ENCODE data around the gene TRMT1.

Gene TRMT1

DNA sequence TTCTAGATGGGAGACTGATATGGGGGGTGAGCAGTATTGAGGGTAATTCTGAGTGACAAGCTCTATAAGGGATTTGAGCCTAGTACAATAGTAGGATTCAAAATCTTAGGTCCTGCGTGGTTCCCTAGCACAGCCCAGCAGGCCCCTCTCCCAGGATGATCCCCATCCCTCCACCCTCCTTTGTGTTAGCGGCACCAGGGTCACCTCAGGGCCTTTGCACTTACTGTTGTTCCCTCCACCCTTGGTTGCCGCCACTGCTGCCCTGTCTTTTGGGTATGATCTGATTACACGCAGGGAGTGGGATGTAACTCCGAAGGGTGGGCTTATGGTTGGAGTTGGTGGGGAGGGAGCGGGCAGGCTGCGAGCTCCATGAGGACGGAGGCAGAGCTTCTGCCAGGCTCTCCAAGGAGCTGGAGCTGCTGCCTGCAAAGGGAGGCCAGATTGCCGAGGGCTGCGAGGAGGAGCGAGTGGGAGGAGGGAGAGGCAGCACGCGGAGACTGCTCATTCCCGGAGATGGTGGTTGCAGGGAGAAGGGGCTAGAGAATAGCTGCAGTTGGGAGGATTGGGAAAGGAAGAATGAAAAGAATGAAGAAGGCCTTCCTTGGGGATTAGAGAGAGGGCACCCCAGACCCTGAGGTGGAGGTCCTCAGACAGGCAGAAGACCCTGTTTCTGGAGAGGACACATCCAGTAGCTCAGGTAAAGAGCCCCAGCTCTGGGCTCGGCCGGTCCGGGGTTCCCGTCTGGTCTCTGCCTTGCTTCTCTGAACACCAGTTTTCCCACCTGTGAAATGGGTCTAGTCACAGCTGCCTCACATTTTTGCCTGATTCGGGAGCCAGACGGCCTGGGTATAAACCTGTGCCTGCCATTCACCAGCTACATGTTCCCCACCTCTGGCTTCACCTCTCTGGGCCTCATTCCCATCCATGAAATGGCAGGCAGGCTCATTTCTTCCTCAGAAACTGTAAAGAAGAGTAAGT lies 6.7 kb upstream of the TRMT1 start:
- DNase-seq: no peak

- DNase-seq: no peak
These were observed 5.8 kb upstream of the TRMT1 start for GRCh38 chr19:13122275-13122878.

- DNase-seq: no peak
These were observed 5.2 kb upstream of the TRMT1 start for GRCh38 chr19:13121551-13122274.

- no peak for DNase-seq
These were observed 4.3 kb upstream of the TRMT1 start for GRCh38 chr19:13120817-13121216.

DNA sequence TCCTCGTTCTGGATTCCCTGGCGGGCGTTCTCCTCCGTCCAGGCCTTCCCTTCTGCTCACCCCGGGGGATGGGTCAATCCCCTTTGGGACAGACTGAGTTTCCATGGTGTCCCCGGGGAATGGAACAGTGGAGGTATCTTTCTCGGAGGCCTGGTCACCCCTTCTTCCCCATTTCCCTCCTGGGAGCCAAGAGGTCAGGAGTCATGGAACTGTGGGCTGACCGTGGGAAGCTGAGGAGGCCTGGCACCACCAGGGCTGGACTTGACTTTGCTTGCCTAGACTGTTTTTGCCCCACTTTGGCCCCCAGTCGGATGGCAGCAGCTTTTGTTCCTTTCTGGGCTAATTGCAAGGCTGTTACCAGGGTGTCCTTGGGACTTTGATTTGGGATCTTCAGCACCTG lies 3.5 kb upstream of the TRMT1 start:
- DNase-seq: no peak

DNA sequence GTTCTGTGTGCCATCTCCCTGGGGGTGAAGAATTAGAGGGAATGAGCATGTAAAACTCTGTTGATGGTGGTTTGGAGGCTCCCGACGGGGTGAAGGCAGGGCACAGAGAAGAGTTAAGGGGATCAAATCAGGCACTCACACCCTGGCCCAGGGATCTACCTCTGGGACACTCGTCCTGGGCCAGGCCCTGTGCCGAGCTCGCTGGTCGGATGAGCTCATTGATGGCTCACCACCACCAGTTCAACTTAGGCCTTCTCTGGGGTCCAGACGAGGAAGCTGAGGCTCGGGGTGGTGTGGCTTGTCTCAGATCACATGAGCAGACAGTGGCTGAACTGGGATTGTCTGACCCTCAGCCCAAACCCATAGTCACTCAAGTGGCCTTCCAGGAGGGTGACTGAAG lies 3.1 kb upstream of the TRMT1 start:
- no peak for DNase-seq

DNA sequence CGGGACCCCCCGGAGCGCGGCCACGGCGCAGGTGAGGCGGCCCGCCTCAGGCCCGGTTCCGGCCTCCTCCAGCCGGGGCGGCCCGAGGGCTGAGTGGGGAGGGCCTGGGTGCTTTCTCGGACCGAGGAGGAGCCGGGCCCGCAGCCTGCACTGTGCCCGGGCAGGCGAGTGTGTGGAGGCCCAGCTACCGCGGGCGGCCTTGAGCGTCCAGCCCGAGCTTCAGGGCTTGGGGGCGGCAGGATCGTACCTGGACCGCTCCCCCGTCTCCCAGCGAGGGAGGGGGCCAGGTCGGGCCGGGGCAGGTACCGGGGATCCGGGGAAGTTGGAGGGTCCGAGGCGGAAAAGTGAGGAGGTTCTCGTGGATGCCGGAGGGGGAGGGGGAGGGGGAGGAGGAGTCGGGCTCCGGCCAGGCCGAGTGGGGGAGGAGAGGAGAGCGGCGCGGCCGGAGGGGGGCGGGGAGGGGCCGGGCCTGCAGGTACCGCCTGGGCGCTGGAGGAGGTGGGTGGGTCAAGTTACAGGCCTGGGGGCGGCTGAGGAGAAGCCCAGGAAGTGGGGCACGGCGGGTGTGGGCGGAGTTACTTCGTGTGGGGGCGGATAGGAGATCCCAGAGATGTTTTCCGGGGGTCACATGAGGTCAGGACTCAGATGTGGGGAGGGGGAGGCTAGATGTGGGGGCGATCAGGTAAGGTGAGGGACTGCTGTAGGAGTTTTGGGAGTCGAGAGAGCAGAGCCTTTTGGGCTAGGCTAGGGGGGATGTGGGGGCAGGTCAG lies 2.1 kb upstream of the TRMT1 start:
- no peak for DNase-seq

DNA sequence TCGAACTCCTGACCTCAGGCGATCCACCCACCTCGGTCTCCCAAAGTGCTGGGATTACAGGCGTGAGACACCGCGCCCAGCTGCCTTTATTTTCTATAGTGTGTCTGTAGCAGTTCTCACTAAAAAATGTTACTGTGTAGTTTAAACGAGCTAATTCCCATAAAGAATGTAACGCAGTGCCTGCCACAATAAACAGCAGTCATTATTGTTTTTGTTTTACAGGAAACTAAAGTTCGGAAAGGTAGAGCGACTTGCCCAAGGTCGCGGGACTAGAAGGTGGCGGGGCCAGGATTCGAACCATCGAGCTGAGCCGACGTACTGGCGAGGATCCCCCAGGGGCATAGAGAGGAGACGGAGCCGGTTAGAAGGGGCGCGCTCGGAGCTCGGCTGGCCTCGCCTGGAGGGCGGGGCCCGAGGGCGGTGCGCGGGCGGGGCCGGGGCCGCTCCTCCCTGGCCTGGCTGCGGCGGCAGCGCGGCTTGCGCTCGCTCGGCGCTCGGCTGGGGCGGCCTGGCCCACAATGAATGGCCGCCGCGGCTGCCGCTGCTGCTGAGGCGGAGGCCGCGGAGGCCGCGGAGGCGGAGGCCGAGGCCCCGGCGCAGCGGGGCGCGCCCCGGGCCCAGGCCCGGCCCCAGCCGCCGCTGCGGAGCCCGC lies 1.4 kb upstream of the TRMT1 start, which contains the start of gene NACC1:
NACC1 (plus strand) TSS at position 493 of the 652 bp plus-strand sequence. CDS start 16,944 bp downstream, outside the sequence.
- peak; percentile 84 to 94 for DNase-seq

GRCh38 chr19:13117176-13117771 lies 734 bp upstream of the TRMT1 start:
- DNase-seq: no peak

GRCh38 chr19:13115936-13116281 lies 631 bp downstream of the TRMT1 start:
- DNase-seq: no peak

DNA sequence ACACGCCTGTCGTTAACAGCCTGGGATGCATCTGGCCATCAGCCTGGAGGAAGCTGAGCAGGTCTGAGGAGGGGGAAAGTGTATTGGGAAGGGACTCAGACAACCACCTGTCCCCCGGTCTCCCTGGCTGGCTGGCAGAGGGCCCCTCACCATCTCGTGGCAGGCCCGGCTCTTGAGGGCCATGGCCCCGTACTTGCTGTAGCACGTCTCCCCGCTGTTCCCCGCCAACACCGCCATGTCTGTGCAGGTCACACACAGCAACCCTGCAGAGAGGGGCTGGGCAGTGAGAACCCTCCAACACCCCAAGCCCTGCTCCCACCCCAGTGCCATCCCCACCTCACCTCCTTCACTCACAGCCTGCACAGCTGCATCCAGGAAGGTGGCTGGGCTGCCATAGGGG lies 4.0 kb downstream of the TRMT1 start:
- no peak for DNase-seq

GRCh38 chr19:13110099-13110610 lies 6.4 kb downstream of the TRMT1 start:
- no peak for DNase-seq

GRCh38 chr19:13109361-13110098 lies 7.0 kb downstream of the TRMT1 start:
- no peak for DNase-seq

GRCh38 chr19:13104848-13105711 lies 11.5 kb downstream of the TRMT1 start:
- no peak for DNase-seq

DNA sequence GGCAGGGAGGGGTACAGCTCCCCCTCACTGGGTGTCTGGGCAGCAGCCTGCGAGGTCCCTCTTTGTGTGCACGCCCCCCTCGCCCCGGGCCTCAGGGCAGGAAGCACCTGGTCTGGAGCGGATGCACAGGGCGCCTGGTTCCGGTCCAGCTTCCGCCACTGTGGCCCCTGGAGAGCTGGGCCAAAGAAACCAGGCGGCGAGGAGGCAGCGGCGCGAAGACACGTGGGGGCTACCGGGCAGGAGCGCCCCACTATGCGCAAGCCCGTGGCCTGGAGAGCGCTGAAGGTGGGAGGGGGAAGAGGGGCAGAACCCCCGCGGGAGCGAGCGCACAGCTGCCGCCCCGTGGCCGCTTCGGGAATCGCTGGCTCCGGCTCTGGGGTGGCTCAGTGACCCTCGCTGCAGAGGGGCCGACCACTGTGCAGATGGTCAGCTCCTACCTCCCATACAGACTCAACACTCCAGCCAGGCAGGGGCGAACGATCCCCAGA lies 12.1 kb downstream of the TRMT1 start:
- no peak for DNase-seq

DNA sequence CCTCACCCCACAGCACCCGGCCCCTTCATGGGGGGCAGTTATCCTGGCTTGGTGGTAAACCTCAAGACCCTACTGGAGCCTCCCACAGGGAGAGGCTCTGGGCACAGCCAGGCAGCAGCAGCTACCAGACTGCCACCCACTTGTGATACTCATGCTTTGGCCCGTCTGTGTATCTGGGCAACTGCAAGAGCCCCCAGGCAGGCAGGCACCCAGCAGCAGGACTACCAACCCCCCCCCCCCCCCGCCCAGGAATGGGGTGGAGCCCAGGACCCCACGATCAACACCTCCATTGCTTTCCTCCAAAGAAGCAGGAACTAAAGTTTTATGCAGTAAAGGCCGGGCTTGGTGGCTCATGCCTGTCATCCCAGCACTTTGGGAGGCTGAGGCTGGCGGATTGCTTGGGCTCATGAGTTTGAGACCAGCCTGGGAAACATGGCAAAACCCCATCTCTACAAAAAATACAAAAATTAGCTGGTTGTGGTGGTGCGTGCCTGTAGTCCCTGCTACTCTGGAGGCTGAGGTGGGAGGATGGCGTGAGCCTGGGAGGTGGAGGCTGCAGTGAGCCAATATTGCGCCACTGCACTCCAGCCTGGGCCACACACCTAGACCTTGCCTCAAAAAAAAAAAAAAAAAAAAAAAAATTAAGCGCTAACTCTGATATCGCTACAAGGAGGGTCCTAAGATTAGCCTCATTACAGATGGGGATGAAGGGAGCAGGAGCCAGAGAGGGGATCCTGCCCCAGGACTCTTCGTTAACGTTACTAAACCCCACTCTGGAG lies 12.8 kb downstream of the TRMT1 start:
- no peak for DNase-seq

DNA sequence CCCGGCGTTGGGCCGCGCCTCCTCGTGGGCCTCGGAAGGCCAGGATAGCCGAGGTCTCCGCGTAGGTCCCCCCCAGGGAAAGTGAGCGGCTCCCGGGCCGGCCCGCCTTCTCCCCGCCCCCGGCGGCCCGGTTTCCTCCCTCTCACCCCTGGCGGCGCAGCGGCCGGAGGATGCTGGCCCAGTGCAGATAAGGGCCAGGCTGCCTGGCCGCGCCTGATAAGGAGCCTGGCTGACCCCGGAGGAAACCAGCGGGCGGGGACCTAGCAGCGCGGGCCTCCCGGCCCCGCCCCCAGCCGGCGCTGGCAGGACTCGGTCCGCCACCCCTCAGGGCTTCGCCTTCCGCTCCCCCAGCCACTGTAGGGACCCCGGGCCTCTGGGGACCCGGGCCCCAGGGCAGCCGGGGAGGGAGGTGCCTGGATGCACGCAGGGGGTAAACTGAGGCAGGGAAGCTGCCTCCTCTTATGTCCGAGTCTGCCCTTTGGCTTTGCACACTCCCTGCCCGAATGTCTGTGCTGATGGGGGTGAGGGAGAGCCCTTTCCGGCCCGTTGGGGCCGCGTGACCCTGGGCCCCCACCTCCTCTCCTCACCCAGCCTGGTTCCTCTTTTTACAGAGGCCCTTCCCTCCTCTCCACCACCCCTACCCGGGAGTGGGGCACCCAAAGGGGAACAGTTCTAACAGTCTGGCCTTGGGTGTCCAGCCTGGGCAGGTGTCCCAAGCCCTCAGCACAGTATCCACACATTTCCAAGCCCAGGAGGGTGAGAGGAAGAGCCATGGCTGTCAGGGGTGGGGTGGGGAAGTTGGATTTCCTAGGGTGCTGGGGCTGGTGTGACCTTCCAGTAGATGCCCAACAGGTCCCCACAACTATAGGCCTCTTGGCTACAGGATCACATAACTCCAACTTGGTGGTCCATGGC lies 13.6 kb downstream of the TRMT1 start, which contains the start of gene LYL1:
LYL1 (minus strand) TSS at position 193 of the 915 bp plus-strand sequence. CDS start 1,687 bp downstream, outside the sequence.
- DNase-seq: no peak

DNA sequence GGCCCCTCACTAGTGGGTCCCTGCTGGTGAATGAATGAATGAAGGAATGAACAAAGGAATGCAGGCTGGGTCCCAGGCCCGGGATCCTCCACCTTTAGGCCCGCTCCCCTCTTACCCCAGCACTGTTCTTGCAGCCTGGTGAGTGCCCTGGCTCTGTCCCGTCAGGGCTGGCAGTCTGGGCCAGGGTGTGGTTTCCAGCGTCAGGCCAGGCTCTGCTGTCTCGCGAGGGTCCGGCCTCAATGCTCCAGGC lies 14.2 kb downstream of the TRMT1 start:
- DNase-seq: no peak

All from hippocampal formation (tissue), 2 donors.